ENCODE results near the gene KCNH6.

The KCNH6 gene

GRCh38 chr17:63523253-63523855, at the start of gene KCNH6:
TSS of gene KCNH6 (plus strand) at chr17:63523358. CDS start at chr17:63523414, 56 bp downstream.
- DNase-seq (ENCODE audit: insufficient read length, low spot score), result no peak
- no peak for TF ChIP-seq POLR2A (IDR thresholded peaks at IDR 0.05; ENCODE audit: low read depth, low read length)
- no peak for FAIRE-seq

- no peak for TF ChIP-seq POLR2A (IDR thresholded peaks at IDR 0.05; ENCODE audit: low read depth, low read length)
- peak; percentile 76 for DNase-seq (ENCODE audit: insufficient read length, low spot score)
- no peak for FAIRE-seq
These were observed 49.0 kb upstream of the KCNH6 start for GRCh38 chr17:63474174-63474573.

- no peak for FAIRE-seq
- no peak for DNase-seq (ENCODE audit: insufficient read length, low spot score)
- no peak for TF ChIP-seq POLR2A (IDR thresholded peaks at IDR 0.05; ENCODE audit: low read depth, low read length)
These were observed 48.3 kb upstream of the KCNH6 start for GRCh38 chr17:63474586-63475460.

- TF ChIP-seq POLR2A (IDR thresholded peaks at IDR 0.05; ENCODE audit: low read depth, low read length), result no peak
- DNase-seq (ENCODE audit: insufficient read length, low spot score), result no peak
- FAIRE-seq, result no peak
These were observed 47.4 kb upstream of the KCNH6 start for GRCh38 chr17:63475491-63476412.

- FAIRE-seq (no peak), DNase-seq (ENCODE audit: insufficient read length, low spot score) (no peak)
- no peak for TF ChIP-seq POLR2A (IDR thresholded peaks at IDR 0.05; ENCODE audit: low read depth, low read length)
These were observed 46.7 kb upstream of the KCNH6 start for GRCh38 chr17:63476459-63476853.

GRCh38 chr17:63476854-63477479, 46.2 kb upstream of the KCNH6 start, which contains the start of gene ACE:
TSS of gene ACE (plus strand) at chr17:63477061. CDS start at chr17:63477095, 34 bp downstream.
- no peak for TF ChIP-seq POLR2A (IDR thresholded peaks at IDR 0.05; ENCODE audit: low read depth, low read length)
- DNase-seq (ENCODE audit: insufficient read length, low spot score), result no peak
- no peak for FAIRE-seq

- FAIRE-seq, result no peak
- no peak for DNase-seq (ENCODE audit: insufficient read length, low spot score)
- no peak for TF ChIP-seq POLR2A (IDR thresholded peaks at IDR 0.05; ENCODE audit: low read depth, low read length)
These were observed 45.4 kb upstream of the KCNH6 start for GRCh38 chr17:63477480-63478440.

- FAIRE-seq (peak; percentile 85), DNase-seq (ENCODE audit: insufficient read length, low spot score) (peak; percentile 100)
- no peak for TF ChIP-seq POLR2A (IDR thresholded peaks at IDR 0.05; ENCODE audit: low read depth, low read length)
These were observed 44.2 kb upstream of the KCNH6 start for GRCh38 chr17:63478814-63479494.

GRCh38 chr17:63479495-63480184, 43.5 kb upstream of the KCNH6 start:
- DNase-seq (ENCODE audit: insufficient read length, low spot score) (no peak), FAIRE-seq (no peak)
- no peak for TF ChIP-seq POLR2A (IDR thresholded peaks at IDR 0.05; ENCODE audit: low read depth, low read length)

GRCh38 chr17:63480192-63480784, 42.9 kb upstream of the KCNH6 start:
- no peak for TF ChIP-seq POLR2A (IDR thresholded peaks at IDR 0.05; ENCODE audit: low read depth, low read length)
- FAIRE-seq, result no peak
- no peak for DNase-seq (ENCODE audit: insufficient read length, low spot score)

Data from H54 (cell line).